Measurements from ENCODE around the gene LIN7A. TPM values are rescaled to one million over a fixed set of nuclear protein-coding genes. Genes with fewer than 3 reads are reported as not detected.

Gene LIN7A
- total RNA-seq, 4 donors from 2014 or later, result 10.2 to 31.2 (median 16.5) TPM

- no peak overlapping the region for H3K4me3 ChIP-seq
Observed at GRCh38 chr12:80810874-80811273, 126.9 kb downstream of the LIN7A start.

GRCh38 chr12:80807640-80808288 lies 130.0 kb downstream of the LIN7A start:
- Histone ChIP-seq H3K27me3 (no peaks in the 10 kb centered on the region), H3K36me3 (no peaks in the 10 kb centered on the region), H3K4me3 (no peak overlapping the region), H3K9me3 (no peaks in the 10 kb centered on the region), H3K27ac (no peak overlapping the region), H3K4me1 (no peaks in the 10 kb centered on the region)
- TF ChIP-seq CTCF (IDR thresholded peaks at IDR 0.05), result no peak
- no peak for TF ChIP-seq POLR2A (IDR thresholded peaks at IDR 0.05)
- DNase-seq, result no peak
- intact Hi-C loops (cut with DNase I; ENCODE audit: low total_unique reads), result no loop called here

More at GRCh38 chr12:80810874-80811273, 126.9 kb downstream of the LIN7A start:
- Histone ChIP-seq H3K27me3 (no peaks in the 10 kb centered on the region), H3K36me3 (no peaks in the 10 kb centered on the region), H3K4me1 (no peaks in the 10 kb centered on the region), H3K27ac (no peak overlapping the region), H3K9me3 (no peaks in the 10 kb centered on the region)
- DNase-seq, result no peak
- intact Hi-C loops (cut with DNase I; ENCODE audit: low total_unique reads), result no loop called here
- TF ChIP-seq CTCF (IDR thresholded peaks at IDR 0.05) (no peak), POLR2A (IDR thresholded peaks at IDR 0.05) (no peak)

GRCh38 chr12:80805106-80805505 lies 132.6 kb downstream of the LIN7A start:
- no peaks in the 10 kb centered on the region for H3K4me1 ChIP-seq
- H3K9me3 ChIP-seq, result no peaks in the 10 kb centered on the region
- TF ChIP-seq CTCF (IDR thresholded peaks at IDR 0.05) (no peak), POLR2A (IDR thresholded peaks at IDR 0.05) (no peak)
- DNase-seq, result no peak
- H3K4me3 ChIP-seq, result no peak overlapping the region
- no peaks in the 10 kb centered on the region for H3K27me3 ChIP-seq
- intact Hi-C loops (cut with DNase I; ENCODE audit: low total_unique reads), result no loop called here
- no peak overlapping the region for H3K27ac ChIP-seq
- H3K36me3 ChIP-seq, result no peaks in the 10 kb centered on the region

- Histone ChIP-seq H3K9me3 (no peaks in the 10 kb centered on the region), H3K4me3 (no peak overlapping the region), H3K36me3 (no peaks in the 10 kb centered on the region), H3K27ac (no peak overlapping the region), H3K27me3 (no peaks in the 10 kb centered on the region), H3K4me1 (no peaks in the 10 kb centered on the region)
- TF ChIP-seq CTCF (IDR thresholded peaks at IDR 0.05) (no peak), POLR2A (IDR thresholded peaks at IDR 0.05) (no peak)
- intact Hi-C loops (cut with DNase I; ENCODE audit: low total_unique reads), result no loop called here
- no peak for DNase-seq
Observed at GRCh38 chr12:80802652-80803400, 134.9 kb downstream of the LIN7A start.

GRCh38 chr12:80798281-80798680 lies 139.5 kb downstream of the LIN7A start:
- H3K9me3 ChIP-seq, result no peaks in the 10 kb centered on the region
- no peak overlapping the region for H3K27ac ChIP-seq
- H3K27me3 ChIP-seq, result no peaks in the 10 kb centered on the region
- no peaks in the 10 kb centered on the region for H3K36me3 ChIP-seq
- H3K4me1 ChIP-seq, result no peaks in the 10 kb centered on the region
- intact Hi-C loops (cut with DNase I; ENCODE audit: low total_unique reads), result no loop called here
- no peak overlapping the region for H3K4me3 ChIP-seq
- TF ChIP-seq CTCF (IDR thresholded peaks at IDR 0.05), result no peak
- TF ChIP-seq POLR2A (IDR thresholded peaks at IDR 0.05), result no peak
- DNase-seq, result no peak

Data from uterus (tissue), 4 donors.